Kidney epithelial cell (primary cell): ENCODE results near the gene TGM3. TPM values are rescaled to one million over a fixed set of nuclear protein-coding genes. Genes with fewer than 3 reads are reported as not detected.

Experiments
- DNase-seq: peaks from one replicate; pipeline ENCODE4 v3.0.0-alpha.2; 2010; ENCODE audit warnings: low read depth
- H3K27me3 ChIP-seq: 2 replicates; pipeline ENCODE4 v1.6.0; 2011; ENCODE audit warnings: low read length; ENCODE audit not compliant: control insufficient read depth, insufficient read depth
- H3K36me3 ChIP-seq: 2 replicates; pipeline ENCODE4 v1.5.1; 2011; ENCODE audit warnings: low read length; ENCODE audit not compliant: control insufficient read depth, insufficient read depth
- H3K4me3 ChIP-seq: 2 replicates; pipeline ENCODE4 v1.5.1; 2011; ENCODE audit warnings: low read depth, mild to moderate bottlenecking, control low read depth, low read length
- CTCF ChIP-seq: IDR thresholded peaks from 2 replicates; pipeline ENCODE4 v1.5.1; 2011; ENCODE audit warnings: mild to moderate bottlenecking, moderate library complexity, low read length, control low read depth, inconsistent platforms; ENCODE audit not compliant: insufficient read depth, poor library complexity, severe bottlenecking
- total RNA-seq: library from RNA; depleted of rRNA; stranded (reverse); fragments of >200 nt; gene quantifications from 2 replicates; pipeline ENCODE4 v1.2.3, GENCODE V29; 2015

Gene TGM3
- total RNA-seq, 1 donor from 2014 or later: not detected

GRCh38 chr20:2323051-2323450, 27.2 kb downstream of the TGM3 start:
- H3K4me3 ChIP-seq: no peak overlapping the region
- H3K36me3 ChIP-seq: no peaks in the 10 kb centered on the region
- DNase-seq: no peak
- no peaks in the 10 kb centered on the region for H3K27me3 ChIP-seq
- no peak for TF ChIP-seq CTCF

GRCh38 chr20:2326046-2326445, 30.2 kb downstream of the TGM3 start:
- Histone ChIP-seq H3K27me3 (no peaks in the 10 kb centered on the region), H3K4me3 (no peak overlapping the region), H3K36me3 (no peaks in the 10 kb centered on the region)
- DNase-seq: no peak
- no peak for TF ChIP-seq CTCF

- Histone ChIP-seq H3K4me3 (no peak overlapping the region), H3K27me3 (no peaks in the 10 kb centered on the region), H3K36me3 (no peaks in the 10 kb centered on the region)
- no peak for DNase-seq
- TF ChIP-seq CTCF: no peak
Measured at GRCh38 chr20:2327620-2328555, 32.1 kb downstream of the TGM3 start.

- Histone ChIP-seq H3K27me3 (no peaks in the 10 kb centered on the region), H3K4me3 (no peak overlapping the region), H3K36me3 (no peaks in the 10 kb centered on the region)
- no peak for DNase-seq
- no peak for TF ChIP-seq CTCF
Measured at GRCh38 chr20:2329286-2329685, 33.5 kb downstream of the TGM3 start.

GRCh38 chr20:2330090-2330695, 34.4 kb downstream of the TGM3 start:
- Histone ChIP-seq H3K36me3 (no peaks in the 10 kb centered on the region), H3K4me3 (no peak overlapping the region), H3K27me3 (no peaks in the 10 kb centered on the region)
- DNase-seq: no peak
- TF ChIP-seq CTCF: no peak

- H3K27me3 ChIP-seq: no peaks in the 10 kb centered on the region
- TF ChIP-seq CTCF: no peak
- H3K36me3 ChIP-seq: no peaks in the 10 kb centered on the region
- DNase-seq: no peak
- no peak overlapping the region for H3K4me3 ChIP-seq
Measured at GRCh38 chr20:2331106-2331505, 35.3 kb downstream of the TGM3 start.
